ENCODE results near the gene EVA1A. TPM values are rescaled to one million over a fixed set of nuclear protein-coding genes. Genes with fewer than 3 reads are reported as not detected.

EVA1A gene
- total and polyA plus RNA-seq, 2 donors (not counting 1 experiment from before 2014, with no cell fraction given): 22.8 to 31.7 TPM

GRCh38 chr2:75568174-75568573, 7.4 kb upstream of the EVA1A start:
- Histone ChIP-seq H4K20me1 (ENCODE audit: control insufficient read depth, extremely low read depth, insufficient read depth, low read length) (no peaks in the 10 kb centered on the region), H3K27me3 (ENCODE audit: control insufficient read depth, insufficient read depth, low read length) (no peaks in the 10 kb centered on the region), H2AFZ (ENCODE audit: low read length) (no peak overlapping the region), H3K4me2 (ENCODE audit: extremely low read depth, insufficient read depth, low read length) (no peak overlapping the region), H3K9ac (ENCODE audit: insufficient read depth, low read length) (no peak overlapping the region), H3K9me3 (ENCODE audit: control insufficient read depth, insufficient read depth, low read depth, low read length) (no peaks in the 10 kb centered on the region), H3K4me3 (replicated peaks in 1 of 4; ENCODE audit: control extremely low read depth in 1 of 4, insufficient read depth in 1 of 4, low read depth in 3 of 4, low read length in 4 of 4) (no peak overlapping the region), H3K79me2 (ENCODE audit: control insufficient read depth, insufficient read depth, low read length) (no peaks in the 10 kb centered on the region), H3K36me3 (ENCODE audit: control insufficient read depth, insufficient read depth, low read length) (no peaks in the 10 kb centered on the region), H3K27ac (ENCODE audit: insufficient read depth, low read length) (no peak overlapping the region), H3K4me1 (ENCODE audit: control insufficient read depth, extremely low read depth, insufficient read depth, low read length) (peaks cover 7% of the 10 kb centered on the region)
- no peak for DNase-seq (ENCODE audit: low read depth in 2 of 2)
- no peak for TF ChIP-seq EZH2 (IDR thresholded peaks at IDR 0.05; ENCODE audit: low read length, missing control alignments)
- TF ChIP-seq, protein P1, sequence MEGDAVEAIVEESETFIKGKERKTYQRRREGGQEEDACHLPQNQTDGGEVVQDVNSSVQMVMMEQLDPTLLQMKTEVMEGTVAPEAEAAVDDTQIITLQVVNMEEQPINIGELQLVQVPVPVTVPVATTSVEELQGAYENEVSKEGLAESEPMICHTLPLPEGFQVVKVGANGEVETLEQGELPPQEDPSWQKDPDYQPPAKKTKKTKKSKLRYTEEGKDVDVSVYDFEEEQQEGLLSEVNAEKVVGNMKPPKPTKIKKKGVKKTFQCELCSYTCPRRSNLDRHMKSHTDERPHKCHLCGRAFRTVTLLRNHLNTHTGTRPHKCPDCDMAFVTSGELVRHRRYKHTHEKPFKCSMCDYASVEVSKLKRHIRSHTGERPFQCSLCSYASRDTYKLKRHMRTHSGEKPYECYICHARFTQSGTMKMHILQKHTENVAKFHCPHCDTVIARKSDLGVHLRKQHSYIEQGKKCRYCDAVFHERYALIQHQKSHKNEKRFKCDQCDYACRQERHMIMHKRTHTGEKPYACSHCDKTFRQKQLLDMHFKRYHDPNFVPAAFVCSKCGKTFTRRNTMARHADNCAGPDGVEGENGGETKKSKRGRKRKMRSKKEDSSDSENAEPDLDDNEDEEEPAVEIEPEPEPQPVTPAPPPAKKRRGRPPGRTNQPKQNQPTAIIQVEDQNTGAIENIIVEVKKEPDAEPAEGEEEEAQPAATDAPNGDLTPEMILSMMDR (conservative IDR thresholded peaks at IDR 0.05 in 1 of 2, IDR thresholded peaks at IDR 0.05 in 1 of 2; ENCODE audit: low read depth in 1 of 2, low read length in 2 of 2): no peak

- DNase-seq (ENCODE audit: low read depth in 2 of 2): no peak
- Histone ChIP-seq H2AFZ (ENCODE audit: low read length) (no peak overlapping the region), H3K9ac (ENCODE audit: insufficient read depth, low read length) (no peak overlapping the region), H3K27ac (ENCODE audit: insufficient read depth, low read length) (no peak overlapping the region), H3K4me3 (replicated peaks in 1 of 4; ENCODE audit: control extremely low read depth in 1 of 4, insufficient read depth in 1 of 4, low read depth in 3 of 4, low read length in 4 of 4) (no peak overlapping the region), H4K20me1 (ENCODE audit: control insufficient read depth, extremely low read depth, insufficient read depth, low read length) (no peaks in the 10 kb centered on the region), H3K36me3 (ENCODE audit: control insufficient read depth, insufficient read depth, low read length) (no peaks in the 10 kb centered on the region), H3K9me3 (ENCODE audit: control insufficient read depth, insufficient read depth, low read depth, low read length) (no peaks in the 10 kb centered on the region), H3K4me1 (ENCODE audit: control insufficient read depth, extremely low read depth, insufficient read depth, low read length) (peaks cover 9% of the 10 kb centered on the region), H3K4me2 (ENCODE audit: extremely low read depth, insufficient read depth, low read length) (no peak overlapping the region), H3K27me3 (ENCODE audit: control insufficient read depth, insufficient read depth, low read length) (no peaks in the 10 kb centered on the region), H3K79me2 (ENCODE audit: control insufficient read depth, insufficient read depth, low read length) (no peaks in the 10 kb centered on the region)
- TF ChIP-seq, protein P1 (conservative IDR thresholded peaks at IDR 0.05 in 1 of 2, IDR thresholded peaks at IDR 0.05 in 1 of 2; ENCODE audit: low read depth in 1 of 2, low read length in 2 of 2): no peak
- no peak for TF ChIP-seq EZH2 (IDR thresholded peaks at IDR 0.05; ENCODE audit: low read length, missing control alignments)
These were observed 5.0 kb upstream of the EVA1A start for GRCh38 chr2:75565472-75566462.

DNA sequence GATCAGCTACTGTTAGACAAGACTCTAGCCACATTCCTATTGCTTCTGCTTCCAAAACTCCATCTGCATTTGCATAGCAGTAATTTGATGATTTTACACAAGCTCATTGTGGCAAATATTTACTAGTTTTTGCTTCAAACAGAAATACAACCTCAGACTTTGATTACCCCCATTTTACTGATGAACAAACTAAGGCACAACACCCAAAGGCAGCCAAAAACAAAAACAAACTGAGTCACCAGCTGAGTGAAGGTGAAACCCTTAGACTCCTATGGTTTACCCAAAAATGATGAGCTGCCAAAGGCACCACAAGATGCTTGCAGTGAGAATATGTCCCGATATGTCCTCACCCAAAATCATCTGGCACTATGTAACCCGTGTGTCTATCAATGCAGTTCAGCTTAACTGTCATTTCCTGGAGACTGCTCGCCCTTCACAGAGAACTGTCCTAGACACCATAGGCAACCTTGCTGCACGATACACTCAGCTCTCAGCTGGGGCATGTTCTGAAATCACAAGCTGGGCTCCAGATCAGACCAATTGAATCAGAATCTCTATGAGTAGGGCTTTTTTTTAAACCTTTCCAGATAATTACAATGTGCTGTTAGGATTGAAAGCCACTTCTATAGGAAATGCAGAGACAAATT, 4.1 kb upstream of the EVA1A start:
- Histone ChIP-seq H2AFZ (ENCODE audit: low read length) (no peak overlapping the region), H4K20me1 (ENCODE audit: control insufficient read depth, extremely low read depth, insufficient read depth, low read length) (no peaks in the 10 kb centered on the region), H3K79me2 (ENCODE audit: control insufficient read depth, insufficient read depth, low read length) (peaks cover 6% of the 10 kb centered on the region), H3K4me1 (ENCODE audit: control insufficient read depth, extremely low read depth, insufficient read depth, low read length) (peaks cover 9% of the 10 kb centered on the region), H3K9ac (ENCODE audit: insufficient read depth, low read length) (no peak overlapping the region), H3K9me3 (ENCODE audit: control insufficient read depth, insufficient read depth, low read depth, low read length) (no peaks in the 10 kb centered on the region), H3K4me2 (ENCODE audit: extremely low read depth, insufficient read depth, low read length) (no peak overlapping the region), H3K36me3 (ENCODE audit: control insufficient read depth, insufficient read depth, low read length) (no peaks in the 10 kb centered on the region), H3K27me3 (ENCODE audit: control insufficient read depth, insufficient read depth, low read length) (no peaks in the 10 kb centered on the region), H3K4me3 (replicated peaks in 1 of 4; ENCODE audit: control extremely low read depth in 1 of 4, insufficient read depth in 1 of 4, low read depth in 3 of 4, low read length in 4 of 4) (no peak overlapping the region), H3K27ac (ENCODE audit: insufficient read depth, low read length) (no peak overlapping the region)
- DNase-seq (ENCODE audit: low read depth in 2 of 2): no peak
- no peak for TF ChIP-seq EZH2 (IDR thresholded peaks at IDR 0.05; ENCODE audit: low read length, missing control alignments)
- TF ChIP-seq, protein P1 (conservative IDR thresholded peaks at IDR 0.05 in 1 of 2, IDR thresholded peaks at IDR 0.05 in 1 of 2; ENCODE audit: low read depth in 1 of 2, low read length in 2 of 2): no peak

Data from fibroblast of lung (primary cell).